ENCODE measurements around the gene CTU2. TPM values are rescaled to one million over a fixed set of nuclear protein-coding genes. Genes with fewer than 3 reads are reported as not detected.

The CTU2 gene
- total RNA-seq, 1 donor from 2014 or later: 4.2 TPM

- peaks cover 42 to 58% of the 10 kb centered on the region in 2 donors for H3K36me3 ChIP-seq
- intact Hi-C loops (cut with DNase I): no loop called here
- TF ChIP-seq, protein P1, sequence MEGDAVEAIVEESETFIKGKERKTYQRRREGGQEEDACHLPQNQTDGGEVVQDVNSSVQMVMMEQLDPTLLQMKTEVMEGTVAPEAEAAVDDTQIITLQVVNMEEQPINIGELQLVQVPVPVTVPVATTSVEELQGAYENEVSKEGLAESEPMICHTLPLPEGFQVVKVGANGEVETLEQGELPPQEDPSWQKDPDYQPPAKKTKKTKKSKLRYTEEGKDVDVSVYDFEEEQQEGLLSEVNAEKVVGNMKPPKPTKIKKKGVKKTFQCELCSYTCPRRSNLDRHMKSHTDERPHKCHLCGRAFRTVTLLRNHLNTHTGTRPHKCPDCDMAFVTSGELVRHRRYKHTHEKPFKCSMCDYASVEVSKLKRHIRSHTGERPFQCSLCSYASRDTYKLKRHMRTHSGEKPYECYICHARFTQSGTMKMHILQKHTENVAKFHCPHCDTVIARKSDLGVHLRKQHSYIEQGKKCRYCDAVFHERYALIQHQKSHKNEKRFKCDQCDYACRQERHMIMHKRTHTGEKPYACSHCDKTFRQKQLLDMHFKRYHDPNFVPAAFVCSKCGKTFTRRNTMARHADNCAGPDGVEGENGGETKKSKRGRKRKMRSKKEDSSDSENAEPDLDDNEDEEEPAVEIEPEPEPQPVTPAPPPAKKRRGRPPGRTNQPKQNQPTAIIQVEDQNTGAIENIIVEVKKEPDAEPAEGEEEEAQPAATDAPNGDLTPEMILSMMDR (IDR thresholded peaks at IDR 0.05): no peak
Measured at GRCh38 chr16:88732961-88733294, 26.6 kb downstream of the CTU2 start.

GRCh38 chr16:88733630-88734360 lies 27.5 kb downstream of the CTU2 start:
- no peaks in the 10 kb centered on the region for H3K9me3 ChIP-seq
- H3K27ac ChIP-seq: no peak overlapping the region
- no peak for DNase-seq (ENCODE audit: low spot score in 2 of 2)
- intact Hi-C loops (cut with DNase I): no loop called here
- no peak overlapping the region for H3K4me3 ChIP-seq
- no peaks in the 10 kb centered on the region for H3K27me3 ChIP-seq
- TF ChIP-seq, protein P1 (IDR thresholded peaks at IDR 0.05): no peak
- H3K36me3 ChIP-seq: peaks cover 40 to 57% of the 10 kb centered on the region in 2 donors
- H3K4me1 ChIP-seq: no peaks in the 10 kb centered on the region

More at GRCh38 chr16:88732961-88733294, 26.6 kb downstream of the CTU2 start:
- H3K4me1 ChIP-seq: no peaks in the 10 kb centered on the region
- no peaks in the 10 kb centered on the region for H3K27me3 ChIP-seq
- H3K27ac ChIP-seq: no peak overlapping the region
- no peaks in the 10 kb centered on the region for H3K9me3 ChIP-seq
- DNase-seq (ENCODE audit: low spot score in 2 of 2): no peak
- no peak overlapping the region for H3K4me3 ChIP-seq

DNA sequence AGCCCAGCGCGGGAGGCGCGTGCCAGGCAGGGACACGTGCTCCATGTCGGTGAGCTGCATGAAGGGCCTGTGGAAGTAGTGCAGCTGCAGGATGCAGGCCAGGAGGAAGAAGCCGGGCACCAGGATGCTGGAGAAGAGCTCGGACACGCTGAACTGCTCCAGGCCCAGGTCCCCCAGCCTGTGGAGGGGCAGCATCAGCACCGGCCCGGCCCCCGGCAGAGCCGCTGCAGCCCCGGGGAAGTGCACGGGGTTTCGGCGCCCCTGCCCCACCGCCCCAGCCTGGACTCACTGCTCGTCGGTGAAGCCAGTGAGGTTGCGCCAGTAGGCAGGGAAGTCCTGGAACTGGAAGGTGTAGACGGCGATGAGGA lies 28.0 kb downstream of the CTU2 start:
- no peak for DNase-seq (ENCODE audit: low spot score in 2 of 2)
- peaks cover 40 to 57% of the 10 kb centered on the region in 2 donors for H3K36me3 ChIP-seq
- no peak overlapping the region for H3K4me3 ChIP-seq
- H3K27me3 ChIP-seq: no peaks in the 10 kb centered on the region
- TF ChIP-seq, protein P1 (IDR thresholded peaks at IDR 0.05): no peak
- H3K9me3 ChIP-seq: no peaks in the 10 kb centered on the region
- H3K4me1 ChIP-seq: no peaks in the 10 kb centered on the region
- intact Hi-C loops (cut with DNase I): no loop called here
- no peak overlapping the region for H3K27ac ChIP-seq

DNA sequence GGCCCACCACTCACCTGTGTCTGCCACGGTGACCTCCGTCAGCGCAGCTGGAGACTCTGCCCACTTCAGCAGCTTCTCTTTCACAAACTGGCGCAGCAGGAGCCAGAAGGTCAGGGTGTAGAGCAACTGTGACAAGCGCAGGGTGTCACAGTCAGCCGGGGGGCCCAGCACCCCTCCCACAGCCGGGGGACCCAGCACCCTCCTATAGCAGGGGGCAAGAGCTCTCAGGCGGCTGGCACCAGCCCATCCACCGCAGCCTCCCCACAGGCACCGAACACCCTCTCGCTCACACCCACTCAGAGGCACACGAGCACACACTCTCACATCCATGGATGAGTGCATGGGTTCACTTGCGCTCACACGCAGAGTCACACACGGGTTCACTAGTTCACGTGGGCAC lies 28.8 kb downstream of the CTU2 start:
- Histone ChIP-seq H3K4me3 (no peak overlapping the region), H3K27me3 (no peaks in the 10 kb centered on the region), H3K9me3 (no peaks in the 10 kb centered on the region), H3K27ac (no peak overlapping the region), H3K4me1 (no peaks in the 10 kb centered on the region), H3K36me3 (peaks cover 43 to 60% of the 10 kb centered on the region in 2 donors)
- TF ChIP-seq, protein P1 (IDR thresholded peaks at IDR 0.05): no peak
- no peak for DNase-seq (ENCODE audit: low spot score in 2 of 2)
- intact Hi-C loops (cut with DNase I): no loop called here

DNA sequence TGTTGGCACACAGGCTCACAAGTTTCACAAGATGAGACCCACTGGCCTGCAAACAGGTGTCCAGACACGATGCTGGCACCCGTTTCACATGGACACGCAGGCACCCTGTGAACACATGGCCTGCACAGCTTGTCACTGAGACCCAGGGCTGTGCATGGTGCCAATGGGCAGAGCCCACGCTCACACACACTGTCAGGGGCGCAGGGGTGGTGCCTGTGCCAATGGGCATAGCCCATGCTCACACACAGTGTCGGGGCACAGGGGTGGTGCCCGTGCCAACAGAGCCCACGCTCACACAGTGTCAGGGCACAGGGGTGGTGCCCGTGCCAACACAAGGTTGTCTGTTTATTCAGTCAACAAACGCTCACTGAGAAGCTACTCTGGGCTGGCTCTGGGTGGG lies 29.3 kb downstream of the CTU2 start:
- TF ChIP-seq, protein P1 (IDR thresholded peaks at IDR 0.05): no peak
- no peak overlapping the region for H3K27ac ChIP-seq
- no peak overlapping the region for H3K4me3 ChIP-seq
- no peaks in the 10 kb centered on the region for H3K27me3 ChIP-seq
- H3K9me3 ChIP-seq: no peaks in the 10 kb centered on the region
- no peaks in the 10 kb centered on the region for H3K4me1 ChIP-seq
- intact Hi-C loops (cut with DNase I): no loop called here
- no peak for DNase-seq (ENCODE audit: low spot score in 2 of 2)
- peaks cover 47 to 63% of the 10 kb centered on the region in 2 donors for H3K36me3 ChIP-seq
